ENCODE results near the gene REELD1.

REELD1 gene

DNA sequence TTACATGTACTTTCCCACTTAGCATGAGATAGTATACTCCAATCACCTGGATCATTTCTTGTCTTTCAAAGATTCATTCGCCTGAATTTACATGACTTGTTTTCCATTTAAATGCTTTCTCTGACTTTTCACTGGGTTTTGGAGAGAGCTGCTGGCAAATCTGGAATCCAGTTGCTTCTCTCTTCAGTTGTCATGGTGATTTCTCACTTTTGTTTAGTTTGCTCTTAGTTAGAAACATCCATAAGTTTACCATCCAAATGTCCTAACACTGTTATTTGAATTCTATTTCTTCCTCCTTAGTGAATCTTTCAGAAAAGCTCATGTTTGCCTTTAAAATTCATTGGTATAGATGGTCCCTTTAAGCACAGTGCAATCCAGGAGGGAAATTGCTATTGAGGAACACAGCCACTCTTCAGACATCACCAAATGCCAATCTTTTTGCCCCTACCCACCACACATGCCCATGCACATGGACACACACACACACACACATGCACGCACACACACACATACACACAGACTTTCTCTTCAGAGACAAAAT lies 51.7 kb downstream of the REELD1 start:
- H3K27ac ChIP-seq (ENCODE audit: low read depth, low read length), result no peak overlapping the region
- no peaks in the 10 kb centered on the region for H3K79me1 ChIP-seq (ENCODE audit: low read length)
- H3K14ac ChIP-seq (ENCODE audit: low read length), result no peak overlapping the region
- H4K12ac ChIP-seq (ENCODE audit: low read depth, low read length), result no peak overlapping the region
- no peak overlapping the region for H2AK5ac ChIP-seq (ENCODE audit: low read length)
- no peak overlapping the region for H2BK12ac ChIP-seq (ENCODE audit: low read length)
- H3K79me2 ChIP-seq (ENCODE audit: control insufficient read depth, insufficient read depth, low read length, poor library complexity), result no peaks in the 10 kb centered on the region
- DNase-seq, result no peak
- H3K9ac ChIP-seq (ENCODE audit: low read length), result no peak overlapping the region
- H2BK120ac ChIP-seq (ENCODE audit: insufficient read depth, low read length, poor library complexity), result no peak overlapping the region
- no peaks in the 10 kb centered on the region for H3K9me3 ChIP-seq (ENCODE audit: insufficient read depth, low read depth, low read length)
- H3K4ac ChIP-seq (ENCODE audit: low read depth, low read length), result no peak overlapping the region
- no peak overlapping the region for H2AFZ ChIP-seq (ENCODE audit: insufficient read depth, low read length, poor library complexity)
- no peaks in the 10 kb centered on the region for H3K36me3 ChIP-seq (ENCODE audit: control insufficient read depth in 1 of 2, insufficient read depth in 2 of 2, low read length in 2 of 2)
- peaks cover 0 to 2% of the 10 kb centered on the region in 2 experiments for H3K4me1 ChIP-seq (ENCODE audit: control insufficient read depth in 1 of 2, insufficient read depth in 2 of 2, low read length in 2 of 2)
- H3K18ac ChIP-seq (ENCODE audit: low read length), result no peak overlapping the region
- H3K4me2 ChIP-seq (ENCODE audit: low read length), result no peak overlapping the region
- H3K4me3 ChIP-seq (ENCODE audit: low read depth, low read length), result no peak overlapping the region
- no peak overlapping the region for H4K91ac ChIP-seq (ENCODE audit: low read depth, low read length)
- no peaks in the 10 kb centered on the region for H3K27me3 ChIP-seq (ENCODE audit: insufficient read depth, low read length)
- WGBS (ENCODE audit: extremely low coverage, insufficient coverage, insufficient read length), result no CpG with 5 or more reads among the region's 2 CpGs
- no peak overlapping the region for H4K8ac ChIP-seq (ENCODE audit: low read depth, low read length)
- H2BK5ac ChIP-seq (ENCODE audit: low read depth, low read length, poor library complexity), result no peak overlapping the region
- H3K23ac ChIP-seq (ENCODE audit: low read length), result no peak overlapping the region

DNA sequence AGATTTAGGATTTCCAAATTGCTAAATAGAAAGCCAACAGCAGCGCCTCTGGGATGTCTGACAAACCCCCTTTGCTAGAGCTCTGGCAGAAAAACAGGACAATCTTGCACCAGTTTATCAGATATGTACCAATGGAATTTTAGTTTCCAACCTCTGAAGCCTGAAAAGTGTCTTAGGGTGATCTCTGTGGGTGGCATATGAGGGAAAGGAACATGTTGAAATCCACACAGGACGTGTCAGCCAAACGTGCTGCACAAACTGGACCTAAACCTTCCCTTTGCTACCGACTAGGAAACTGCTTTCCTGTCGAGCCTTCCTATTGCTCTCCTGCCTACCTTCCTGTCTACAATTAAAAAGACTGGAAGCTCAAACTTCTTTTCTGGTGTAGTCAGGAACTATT lies 53.5 kb downstream of the REELD1 start:
- Histone ChIP-seq H3K27ac (ENCODE audit: low read depth, low read length) (no peak overlapping the region), H3K4me2 (ENCODE audit: low read length) (no peak overlapping the region), H4K91ac (ENCODE audit: low read depth, low read length) (no peak overlapping the region), H4K8ac (ENCODE audit: low read depth, low read length) (no peak overlapping the region), H2BK5ac (ENCODE audit: low read depth, low read length, poor library complexity) (no peak overlapping the region), H3K4me1 (ENCODE audit: control insufficient read depth in 1 of 2, insufficient read depth in 2 of 2, low read length in 2 of 2) (peaks cover 0 to 2% of the 10 kb centered on the region in 2 experiments), H3K4me3 (ENCODE audit: low read depth, low read length) (no peak overlapping the region), H3K4ac (ENCODE audit: low read depth, low read length) (no peak overlapping the region), H3K23ac (ENCODE audit: low read length) (no peak overlapping the region), H3K14ac (ENCODE audit: low read length) (no peak overlapping the region), H2BK120ac (ENCODE audit: insufficient read depth, low read length, poor library complexity) (no peak overlapping the region), H2BK12ac (ENCODE audit: low read length) (no peak overlapping the region), H3K9ac (ENCODE audit: low read length) (no peak overlapping the region), H3K79me2 (ENCODE audit: control insufficient read depth, insufficient read depth, low read length, poor library complexity) (no peaks in the 10 kb centered on the region), H2AFZ (ENCODE audit: insufficient read depth, low read length, poor library complexity) (no peak overlapping the region), H2AK5ac (ENCODE audit: low read length) (no peak overlapping the region), H3K79me1 (ENCODE audit: low read length) (no peaks in the 10 kb centered on the region), H3K9me3 (ENCODE audit: insufficient read depth, low read depth, low read length) (no peaks in the 10 kb centered on the region), H3K36me3 (ENCODE audit: control insufficient read depth in 1 of 2, insufficient read depth in 2 of 2, low read length in 2 of 2) (no peaks in the 10 kb centered on the region), H3K18ac (ENCODE audit: low read length) (no peak overlapping the region), H4K12ac (ENCODE audit: low read depth, low read length) (no peak overlapping the region), H3K27me3 (ENCODE audit: insufficient read depth, low read length) (no peaks in the 10 kb centered on the region)
- WGBS (ENCODE audit: extremely low coverage, insufficient coverage, insufficient read length), result no CpG with 5 or more reads among the region's 5 CpGs
- DNase-seq, result peak in 1 of 2 donors; percentile 57

DNA sequence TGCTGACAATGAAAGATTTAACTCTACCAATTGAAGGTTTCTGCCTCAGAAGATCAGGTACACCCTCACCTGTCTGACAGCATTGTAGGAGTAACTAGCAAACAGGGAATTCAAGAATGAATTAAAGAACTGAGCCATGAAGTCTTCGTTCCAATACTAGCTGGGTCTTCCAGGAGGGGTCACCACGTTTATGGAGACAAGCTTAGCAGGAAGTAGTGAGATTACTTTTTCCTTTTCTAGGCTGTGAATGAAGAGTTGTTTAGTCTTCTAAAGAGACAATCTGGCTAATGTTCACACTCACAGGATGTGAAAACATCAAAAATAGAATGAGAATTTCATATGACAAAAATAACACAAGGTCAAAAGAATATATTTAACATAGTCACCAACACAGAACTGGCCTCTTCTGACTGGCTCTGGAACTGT lies 54.9 kb downstream of the REELD1 start:
- H2AFZ ChIP-seq (ENCODE audit: insufficient read depth, low read length, poor library complexity), result no peak overlapping the region
- H3K79me1 ChIP-seq (ENCODE audit: low read length), result no peaks in the 10 kb centered on the region
- no peak overlapping the region for H4K91ac ChIP-seq (ENCODE audit: low read depth, low read length)
- H4K12ac ChIP-seq (ENCODE audit: low read depth, low read length), result no peak overlapping the region
- no peak overlapping the region for H3K4me2 ChIP-seq (ENCODE audit: low read length)
- no peaks in the 10 kb centered on the region for H3K79me2 ChIP-seq (ENCODE audit: control insufficient read depth, insufficient read depth, low read length, poor library complexity)
- H4K8ac ChIP-seq (ENCODE audit: low read depth, low read length), result no peak overlapping the region
- H3K23ac ChIP-seq (ENCODE audit: low read length), result no peak overlapping the region
- no peak overlapping the region for H2BK5ac ChIP-seq (ENCODE audit: low read depth, low read length, poor library complexity)
- DNase-seq, result no peak
- no peak overlapping the region for H2BK12ac ChIP-seq (ENCODE audit: low read length)
- no peaks in the 10 kb centered on the region for H3K9me3 ChIP-seq (ENCODE audit: insufficient read depth, low read depth, low read length)
- no peak overlapping the region for H3K18ac ChIP-seq (ENCODE audit: low read length)
- H3K4me1 ChIP-seq (ENCODE audit: control insufficient read depth in 1 of 2, insufficient read depth in 2 of 2, low read length in 2 of 2), result peaks cover 0 to 2% of the 10 kb centered on the region in 2 experiments
- no peak overlapping the region for H2AK5ac ChIP-seq (ENCODE audit: low read length)
- H3K36me3 ChIP-seq (ENCODE audit: control insufficient read depth in 1 of 2, insufficient read depth in 2 of 2, low read length in 2 of 2), result no peaks in the 10 kb centered on the region
- no peak overlapping the region for H3K4me3 ChIP-seq (ENCODE audit: low read depth, low read length)
- no peaks in the 10 kb centered on the region for H3K27me3 ChIP-seq (ENCODE audit: insufficient read depth, low read length)
- no peak overlapping the region for H3K27ac ChIP-seq (ENCODE audit: low read depth, low read length)
- no peak overlapping the region for H3K4ac ChIP-seq (ENCODE audit: low read depth, low read length)
- H2BK120ac ChIP-seq (ENCODE audit: insufficient read depth, low read length, poor library complexity), result no peak overlapping the region
- no peak overlapping the region for H3K9ac ChIP-seq (ENCODE audit: low read length)
- WGBS (ENCODE audit: extremely low coverage, insufficient coverage, insufficient read length), result no CpG with 5 or more reads among the region's 2 CpGs
- no peak overlapping the region for H3K14ac ChIP-seq (ENCODE audit: low read length)

DNA sequence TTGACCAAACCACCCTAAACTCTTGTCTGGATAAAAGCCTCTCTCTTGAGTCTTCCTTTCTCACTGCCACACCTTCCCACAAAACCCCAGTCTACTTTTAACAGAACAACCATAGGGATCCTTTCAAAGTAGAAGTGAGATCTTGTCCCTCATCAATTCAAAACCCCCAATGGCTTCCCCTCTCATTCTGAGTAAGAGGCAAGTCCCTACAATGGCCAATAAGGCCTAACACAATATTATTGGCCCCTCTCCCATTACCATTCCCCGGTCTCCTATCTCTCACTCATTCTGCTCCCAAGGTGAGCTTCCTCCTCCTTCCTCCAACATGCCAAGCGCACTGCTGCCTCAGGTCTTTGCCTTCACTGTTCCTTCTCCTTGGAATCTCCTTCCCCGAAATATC lies 57.1 kb downstream of the REELD1 start:
- WGBS (ENCODE audit: extremely low coverage, insufficient coverage, insufficient read length), result no CpG with 5 or more reads among the region's 3 CpGs
- no peak overlapping the region for H2BK12ac ChIP-seq (ENCODE audit: low read length)

More for the DNA sequence above, 57.1 kb downstream of the REELD1 start:
- no peak overlapping the region for H4K91ac ChIP-seq (ENCODE audit: low read depth, low read length)
- no peak overlapping the region for H3K4ac ChIP-seq (ENCODE audit: low read depth, low read length)
- H2BK5ac ChIP-seq (ENCODE audit: low read depth, low read length, poor library complexity), result no peak overlapping the region
- H3K4me3 ChIP-seq (ENCODE audit: low read depth, low read length), result no peak overlapping the region
- no peak overlapping the region for H3K18ac ChIP-seq (ENCODE audit: low read length)
- no peaks in the 10 kb centered on the region for H3K79me2 ChIP-seq (ENCODE audit: control insufficient read depth, insufficient read depth, low read length, poor library complexity)
- no peak overlapping the region for H3K4me2 ChIP-seq (ENCODE audit: low read length)
- H4K12ac ChIP-seq (ENCODE audit: low read depth, low read length), result no peak overlapping the region
- H4K8ac ChIP-seq (ENCODE audit: low read depth, low read length), result no peak overlapping the region
- H2BK120ac ChIP-seq (ENCODE audit: insufficient read depth, low read length, poor library complexity), result no peak overlapping the region
- H3K14ac ChIP-seq (ENCODE audit: low read length), result no peak overlapping the region
- no peak overlapping the region for H3K9ac ChIP-seq (ENCODE audit: low read length)
- no peak overlapping the region for H3K23ac ChIP-seq (ENCODE audit: low read length)
- peaks cover 0 to 2% of the 10 kb centered on the region in 2 experiments for H3K4me1 ChIP-seq (ENCODE audit: control insufficient read depth in 1 of 2, insufficient read depth in 2 of 2, low read length in 2 of 2)
- no peaks in the 10 kb centered on the region for H3K79me1 ChIP-seq (ENCODE audit: low read length)
- H3K27ac ChIP-seq (ENCODE audit: low read depth, low read length), result no peak overlapping the region
- H3K9me3 ChIP-seq (ENCODE audit: insufficient read depth, low read depth, low read length), result no peaks in the 10 kb centered on the region
- H3K36me3 ChIP-seq (ENCODE audit: control insufficient read depth in 1 of 2, insufficient read depth in 2 of 2, low read length in 2 of 2), result no peaks in the 10 kb centered on the region
- H3K27me3 ChIP-seq (ENCODE audit: insufficient read depth, low read length), result no peaks in the 10 kb centered on the region
- no peak for DNase-seq
- no peak overlapping the region for H2AFZ ChIP-seq (ENCODE audit: insufficient read depth, low read length, poor library complexity)
- H2AK5ac ChIP-seq (ENCODE audit: low read length), result no peak overlapping the region
